Measurements from ENCODE around the gene FYN. TPM values are rescaled to one million over a fixed set of nuclear protein-coding genes. Genes with fewer than 3 reads are reported as not detected.
"Not testable (repeated sequence)": the region's sequence is repeated elsewhere in the genome, so short reads cannot be mapped to it uniquely, and the experiment has no call there.

Gene FYN
- total RNA-seq, 2 experiments from 2014 or later = 201 to 208 TPM

DNA sequence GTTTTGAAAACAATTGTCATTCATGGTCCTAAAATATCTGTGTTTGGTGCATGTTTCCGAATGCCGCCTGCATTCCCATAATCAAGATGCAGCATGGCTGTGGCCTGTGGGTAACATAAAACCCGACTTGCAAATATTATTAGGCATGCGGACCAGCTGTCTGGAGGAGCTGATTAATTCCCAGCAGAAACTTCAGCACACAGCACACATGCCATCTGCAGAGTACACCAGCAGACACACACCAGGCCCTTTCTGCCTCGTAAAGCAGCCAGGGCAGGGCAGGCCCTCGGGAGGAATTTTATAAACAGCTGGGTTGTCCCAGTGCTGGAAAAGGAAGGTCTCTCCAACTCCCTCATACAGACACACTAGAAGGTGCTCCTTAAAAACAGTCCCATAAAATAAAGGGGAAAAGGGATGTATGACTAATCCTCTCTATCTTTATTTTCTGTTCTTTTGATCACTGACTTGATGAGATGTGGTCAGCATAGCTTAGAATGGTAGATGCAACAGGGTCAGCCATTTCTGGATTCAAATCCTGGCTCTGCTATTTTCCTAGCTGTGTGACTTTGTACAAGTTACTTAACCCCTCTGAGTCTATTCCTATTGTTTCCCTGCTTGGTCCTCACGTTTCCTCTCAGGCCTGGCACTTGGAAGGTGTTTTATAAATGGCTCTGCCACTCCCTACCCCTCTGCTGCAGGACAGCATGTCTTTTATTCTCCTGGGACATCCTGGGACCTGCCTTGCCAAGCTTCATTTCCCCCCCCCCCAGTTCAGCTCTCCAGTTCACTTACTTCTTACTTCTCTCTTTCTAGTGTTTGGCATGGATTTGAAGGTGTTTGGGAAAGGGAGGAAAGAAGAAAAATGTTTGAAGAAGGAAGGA lies 181.7 kb downstream of the FYN start:
- ChIA-PET POLR2A (no interaction called here), CTCF (interaction anchor here (1.3 kb wide), 1 partner anchor 318 kb away, joined by 3 read pairs; no protein-coding TSS in a partner anchor)

DNA sequence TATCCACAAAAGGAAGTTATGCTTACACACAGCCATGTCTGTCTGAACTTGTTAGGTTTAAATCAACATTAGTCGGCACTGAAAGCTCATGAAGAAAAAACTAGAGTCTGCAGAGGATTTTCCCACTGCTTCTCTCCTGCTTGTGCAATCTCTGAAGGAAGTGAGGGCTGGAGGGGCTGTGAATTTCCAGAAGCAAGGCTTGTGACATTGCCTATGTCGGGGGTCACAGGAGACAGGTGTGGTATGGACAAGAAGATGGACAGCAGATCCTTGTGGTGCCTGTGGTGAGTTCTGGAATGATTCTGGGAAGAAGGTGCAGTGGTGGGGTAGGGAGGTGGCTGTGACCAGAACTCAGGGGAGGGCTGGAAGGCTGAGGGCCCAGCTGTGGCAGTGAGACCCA lies 183.3 kb downstream of the FYN start:
- ChIA-PET POLR2A (no interaction called here), CTCF (no interaction called here)
- Mint-ChIP-seq H3K36me3 (ENCODE audit: low read depth) (peaks cover 72% of the 10 kb centered on the region), H3K4me1 (peaks cover 7% of the 10 kb centered on the region), H3K4me3 (no peak overlapping the region), H3K9me3 (no peaks in the 10 kb centered on the region), H3K27ac (no peak overlapping the region), H3K27me3 (no peaks in the 10 kb centered on the region)
- DNase-seq = no peak

More for the DNA sequence above, 181.7 kb downstream of the FYN start:
- no peak for DNase-seq
- H3K4me3 Mint-ChIP-seq = no peak overlapping the region
- H3K9me3 Mint-ChIP-seq = no peaks in the 10 kb centered on the region
- H3K4me1 Mint-ChIP-seq = peaks cover 9% of the 10 kb centered on the region
- H3K27ac Mint-ChIP-seq = peak overlapping the region; percentile 60
- H3K27me3 Mint-ChIP-seq = no peaks in the 10 kb centered on the region
- H3K36me3 Mint-ChIP-seq (ENCODE audit: low read depth) = peaks cover 77% of the 10 kb centered on the region

DNA sequence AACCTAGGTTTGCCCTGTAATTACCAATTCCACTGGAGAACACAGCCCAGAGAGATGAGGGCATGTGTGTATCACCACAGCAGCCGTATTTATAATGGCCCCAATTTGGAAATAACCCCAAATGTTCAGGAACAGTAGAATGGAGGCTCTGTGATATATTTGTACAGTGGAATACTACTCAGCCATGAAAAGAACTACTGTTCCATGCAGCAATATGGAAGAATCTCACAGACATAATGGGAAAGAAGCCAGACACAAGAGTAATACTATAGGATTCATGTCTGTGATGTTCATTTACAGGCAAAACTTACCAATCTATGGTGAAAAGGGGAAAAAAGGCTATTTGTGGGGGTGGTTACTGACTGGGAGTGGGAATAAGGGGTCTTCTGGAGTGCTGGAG lies 183.8 kb downstream of the FYN start:
- ChIA-PET CTCF (no interaction called here), POLR2A (no interaction called here)
- H3K27me3 Mint-ChIP-seq = no peaks in the 10 kb centered on the region
- DNase-seq = no peak
- H3K9me3 Mint-ChIP-seq = no peaks in the 10 kb centered on the region
- no peak overlapping the region for H3K4me3 Mint-ChIP-seq
- H3K27ac Mint-ChIP-seq = no peak overlapping the region
- H3K36me3 Mint-ChIP-seq (ENCODE audit: low read depth) = peaks cover 73% of the 10 kb centered on the region
- H3K4me1 Mint-ChIP-seq = peaks cover 12% of the 10 kb centered on the region

DNA sequence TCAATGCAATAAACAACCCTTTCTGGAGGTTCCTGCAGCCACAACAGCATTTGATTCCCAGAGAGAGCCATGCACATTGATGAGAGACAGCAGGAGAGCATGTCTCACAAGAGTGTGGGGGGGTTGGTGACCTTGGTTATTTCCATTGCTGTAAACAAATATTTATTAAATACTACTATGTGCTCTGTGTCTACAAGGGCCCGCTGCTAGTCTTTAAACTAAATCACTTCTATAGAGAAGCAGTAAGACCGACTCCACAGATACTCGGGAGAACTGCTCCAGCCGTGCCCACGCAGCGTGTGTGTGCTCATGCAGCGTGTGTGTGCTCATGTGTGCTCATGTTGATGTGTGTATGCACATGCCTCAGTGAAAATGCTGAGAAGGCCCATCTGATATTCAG lies 184.9 kb downstream of the FYN start:
- H3K36me3 Mint-ChIP-seq (ENCODE audit: low read depth) = peaks cover 75% of the 10 kb centered on the region
- ChIA-PET CTCF (no interaction called here), POLR2A (no interaction called here)
- peaks cover 23% of the 10 kb centered on the region for H3K4me1 Mint-ChIP-seq
- H3K27me3 Mint-ChIP-seq = no peaks in the 10 kb centered on the region
- DNase-seq = no peak
- H3K27ac Mint-ChIP-seq = no peak overlapping the region
- no peaks in the 10 kb centered on the region for H3K9me3 Mint-ChIP-seq
- no peak overlapping the region for H3K4me3 Mint-ChIP-seq

DNA sequence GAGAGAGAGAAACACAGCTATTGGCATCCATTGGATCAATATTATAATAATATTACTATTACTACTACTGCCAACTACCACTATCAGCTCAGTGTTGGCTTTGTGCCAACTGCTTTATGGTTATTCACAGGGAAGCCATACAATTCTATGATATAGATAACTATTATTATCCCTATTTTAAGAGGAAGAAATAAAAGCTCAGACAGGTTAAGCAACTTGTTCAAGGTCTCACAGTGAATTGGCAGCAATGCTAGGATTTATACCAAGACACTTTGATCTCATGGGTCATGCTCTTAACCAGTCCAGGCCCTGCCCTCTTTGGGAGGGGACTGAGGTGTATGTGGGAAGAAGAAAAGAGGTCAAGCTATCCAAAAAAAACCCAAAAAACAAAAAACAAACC lies 185.6 kb downstream of the FYN start:
- ChIA-PET CTCF (no interaction called here), POLR2A (interaction anchor here (0.8 kb wide), 1 partner anchor 204 kb away, joined by 3 read pairs; no protein-coding TSS in a partner anchor)
- Mint-ChIP-seq H3K27me3 (no peaks in the 10 kb centered on the region), H3K4me3 (no peak overlapping the region), H3K36me3 (ENCODE audit: low read depth) (peaks cover 71% of the 10 kb centered on the region), H3K27ac (no peak overlapping the region), H3K9me3 (no peaks in the 10 kb centered on the region), H3K4me1 (peaks cover 24% of the 10 kb centered on the region)
- DNase-seq = no peak

DNA sequence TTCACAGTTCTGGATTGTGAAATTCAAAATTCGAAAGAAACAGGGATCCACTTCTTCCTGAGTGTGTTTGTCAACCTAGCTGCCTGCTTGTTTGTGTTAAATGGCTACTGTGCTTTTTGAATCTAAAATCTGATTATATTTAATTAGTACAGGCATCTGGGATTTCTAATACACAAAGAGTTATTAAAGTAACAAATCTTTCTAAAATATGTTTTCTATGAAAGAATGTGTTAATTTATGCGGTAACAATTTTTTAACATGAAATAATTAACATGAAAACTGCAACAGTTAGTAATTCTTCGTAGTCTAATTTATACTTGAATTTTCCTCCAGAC lies 186.4 kb downstream of the FYN start:
- ChIA-PET POLR2A (no interaction called here), CTCF (no interaction called here)
- Mint-ChIP-seq H3K4me3 (no peak overlapping the region), H3K4me1 (peaks cover 23% of the 10 kb centered on the region), H3K27ac (no peak overlapping the region), H3K9me3 (no peaks in the 10 kb centered on the region), H3K36me3 (ENCODE audit: low read depth) (peaks cover 72% of the 10 kb centered on the region), H3K27me3 (no peaks in the 10 kb centered on the region)
- DNase-seq = no peak

DNA sequence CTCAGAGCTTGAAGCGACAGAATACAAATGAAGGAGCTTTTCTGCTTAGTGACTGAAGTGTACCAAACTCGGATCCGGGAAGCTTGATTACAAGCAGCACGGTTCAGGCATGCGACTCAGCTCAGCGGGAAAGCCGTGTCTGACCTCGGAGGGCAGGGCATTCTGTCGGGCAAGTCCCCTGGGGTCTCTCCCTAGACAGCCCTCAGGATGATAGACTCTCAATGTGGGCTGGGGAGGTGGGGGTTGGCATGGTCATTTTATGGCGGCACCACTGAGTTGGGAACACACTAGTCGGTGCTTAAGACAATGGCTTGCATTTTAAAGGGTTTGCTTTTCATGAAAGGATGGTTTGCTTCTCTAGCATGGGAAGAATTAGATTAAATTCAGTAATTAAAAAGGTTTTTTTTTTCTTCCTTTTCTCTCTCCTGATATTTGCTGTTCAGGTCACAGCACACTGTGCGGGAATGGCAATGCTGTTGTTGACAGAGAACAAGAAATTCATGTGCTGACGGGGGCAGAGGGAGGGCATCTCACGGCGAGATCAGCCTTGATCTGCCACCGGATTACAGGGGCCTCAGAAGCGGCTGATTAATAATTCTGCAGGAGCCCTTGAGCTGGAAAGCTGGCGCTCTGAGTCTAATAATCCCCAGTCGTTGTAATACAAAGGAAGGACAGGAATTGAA lies 186.9 kb downstream of the FYN start:
- H3K36me3 Mint-ChIP-seq (ENCODE audit: low read depth) = peaks cover 75% of the 10 kb centered on the region
- ChIA-PET POLR2A (no interaction called here), CTCF (no interaction called here)
- peaks cover 23% of the 10 kb centered on the region for H3K4me1 Mint-ChIP-seq
- DNase-seq = no peak
- no peaks in the 10 kb centered on the region for H3K9me3 Mint-ChIP-seq
- H3K4me3 Mint-ChIP-seq = no peak overlapping the region
- H3K27ac Mint-ChIP-seq = no peak overlapping the region
- H3K27me3 Mint-ChIP-seq = no peaks in the 10 kb centered on the region

DNA sequence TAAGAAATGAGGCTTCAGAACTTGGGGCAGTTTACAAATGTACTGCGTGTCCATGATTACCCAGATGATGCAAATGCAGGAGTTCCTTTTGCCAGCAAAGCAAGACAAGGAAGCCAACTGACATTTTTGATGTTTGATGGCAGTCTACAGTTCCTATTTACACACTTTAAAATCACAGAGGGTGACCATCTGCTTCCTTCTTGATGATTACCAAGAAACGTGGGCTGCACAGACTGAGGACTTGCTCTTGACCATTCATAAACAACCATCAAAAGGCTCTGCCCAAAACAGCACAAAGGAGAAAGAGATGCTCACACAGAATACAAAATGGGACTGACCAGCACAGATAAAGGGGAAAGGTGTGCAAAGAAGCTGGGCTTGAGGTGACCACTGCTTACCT lies 187.7 kb downstream of the FYN start:
- POLR2A ChIA-PET = no interaction called here
- Mint-ChIP-seq H3K4me3 (no peak overlapping the region), H3K27ac (no peak overlapping the region), H3K4me1 (peaks cover 23% of the 10 kb centered on the region), H3K9me3 (no peaks in the 10 kb centered on the region), H3K36me3 (ENCODE audit: low read depth) (peaks cover 70% of the 10 kb centered on the region), H3K27me3 (no peaks in the 10 kb centered on the region)
- CTCF ChIA-PET = interaction anchor here (0.5 kb wide), 1 partner anchor 1543 kb away, joined by 4 read pairs; no protein-coding TSS in a partner anchor
- DNase-seq = no peak

DNA sequence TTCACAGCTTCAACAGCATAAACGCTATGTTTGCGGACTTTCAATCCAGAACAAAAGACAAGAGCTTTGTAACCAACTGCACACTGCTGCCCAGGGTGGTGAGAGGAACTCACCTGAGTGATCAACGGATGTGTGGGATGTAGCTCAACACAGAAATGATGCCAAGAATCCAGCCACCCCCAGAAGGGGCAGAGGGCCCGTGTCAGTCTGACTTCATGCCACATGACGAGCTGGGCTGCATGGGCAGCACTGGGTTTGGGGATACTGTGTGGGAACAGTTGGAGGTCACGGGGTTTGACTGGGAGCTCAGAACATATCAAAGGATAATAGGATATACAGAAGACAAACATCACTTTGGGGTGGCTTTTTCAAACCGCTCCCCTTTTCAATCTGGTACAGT lies 188.2 kb downstream of the FYN start:
- Mint-ChIP-seq H3K4me1 (peaks cover 23% of the 10 kb centered on the region), H3K9me3 (no peaks in the 10 kb centered on the region), H3K4me3 (no peak overlapping the region), H3K27ac (no peak overlapping the region), H3K27me3 (no peaks in the 10 kb centered on the region), H3K36me3 (ENCODE audit: low read depth) (peaks cover 71% of the 10 kb centered on the region)
- ChIA-PET CTCF (interaction anchor here (0.5 kb wide), 1 partner anchor 1542 kb away, joined by 4 read pairs; no protein-coding TSS in a partner anchor), POLR2A (no interaction called here)
- DNase-seq = no peak

DNA sequence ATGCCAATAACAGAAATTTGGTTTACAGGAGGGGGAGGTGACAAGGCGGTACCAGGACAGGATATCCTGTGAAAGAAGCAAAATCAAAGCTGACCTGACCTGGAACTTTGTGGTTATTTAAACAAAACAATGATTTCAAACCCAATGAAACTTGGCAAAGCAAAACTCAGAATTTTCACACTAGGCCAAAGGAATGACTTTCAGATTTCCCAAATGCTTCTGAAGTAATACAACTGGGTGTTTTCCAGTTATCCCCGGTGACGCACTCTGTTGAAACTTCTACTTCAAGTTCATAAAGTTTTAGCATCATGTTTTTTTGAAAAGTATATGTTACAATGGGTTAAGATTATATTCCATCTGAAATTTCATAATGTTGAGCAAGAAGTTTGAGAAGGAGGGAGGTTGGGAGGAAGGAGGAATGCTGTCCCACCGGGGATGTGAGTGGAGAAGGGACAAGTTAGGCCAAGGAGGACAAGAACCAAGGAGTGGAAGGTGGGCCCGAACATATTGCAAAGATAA lies 189.4 kb downstream of the FYN start:
- peaks cover 67% of the 10 kb centered on the region for H3K36me3 Mint-ChIP-seq (ENCODE audit: low read depth)
- peaks cover 23% of the 10 kb centered on the region for H3K4me1 Mint-ChIP-seq
- no peaks in the 10 kb centered on the region for H3K9me3 Mint-ChIP-seq
- POLR2A ChIA-PET = no interaction called here
- no peaks in the 10 kb centered on the region for H3K27me3 Mint-ChIP-seq
- DNase-seq = no peak
- CTCF ChIA-PET = no interaction called here
- H3K27ac Mint-ChIP-seq = peak overlapping the region; percentile 29
- H3K4me3 Mint-ChIP-seq = no peak overlapping the region

DNA sequence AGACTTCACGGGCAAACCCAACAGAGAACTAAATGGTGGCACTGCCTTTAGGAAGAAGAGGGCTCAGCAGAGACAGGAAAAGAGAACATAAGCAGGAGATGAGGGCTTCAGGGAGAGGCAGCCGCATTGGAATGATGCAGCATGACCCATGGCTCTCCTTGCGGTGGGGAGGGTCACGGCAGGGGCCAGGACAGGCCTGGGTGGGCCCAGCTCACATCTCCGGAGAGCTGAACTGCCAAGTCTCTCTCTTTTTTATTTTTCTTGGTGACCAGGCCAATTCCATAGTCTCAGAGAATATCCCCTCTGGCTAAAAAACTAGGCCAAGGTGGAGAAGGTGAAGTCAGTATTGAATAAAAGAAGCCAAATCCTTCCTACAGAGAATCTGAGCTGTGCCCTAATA lies 190.1 kb downstream of the FYN start:
- DNase-seq = no peak
- POLR2A ChIA-PET = no interaction called here
- Mint-ChIP-seq H3K4me1 (peaks cover 23% of the 10 kb centered on the region), H3K36me3 (ENCODE audit: low read depth) (peaks cover 65% of the 10 kb centered on the region), H3K27ac (no peak overlapping the region), H3K4me3 (no peak overlapping the region), H3K9me3 (no peaks in the 10 kb centered on the region), H3K27me3 (no peaks in the 10 kb centered on the region)
- CTCF ChIA-PET = interaction anchor here (1.3 kb wide), 1 partner anchor 424 kb away, joined by 3 read pairs; a partner anchor contains a TSS

DNA sequence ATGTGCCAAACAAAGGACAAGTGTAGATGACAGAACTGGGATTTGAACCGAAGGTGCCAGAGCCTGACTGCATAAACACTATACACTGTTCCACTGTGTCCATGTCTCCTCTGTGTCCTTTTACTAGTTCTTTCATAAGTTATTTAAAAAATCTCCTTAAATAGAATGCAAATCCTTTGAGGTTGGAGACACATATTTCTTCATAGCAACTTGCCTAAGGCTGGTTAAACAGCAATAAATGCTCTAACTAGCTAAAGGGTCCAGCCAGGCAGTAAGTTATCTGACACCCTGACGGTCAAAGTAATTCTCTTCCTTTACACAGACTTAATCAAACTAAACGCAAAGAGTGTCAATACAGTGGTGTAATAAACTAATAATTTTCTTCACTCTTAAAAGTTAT lies 191.4 kb downstream of the FYN start:
- Mint-ChIP-seq H3K27ac (no peak overlapping the region), H3K36me3 (ENCODE audit: low read depth) (peaks cover 55% of the 10 kb centered on the region), H3K4me3 (no peak overlapping the region), H3K27me3 (no peaks in the 10 kb centered on the region), H3K4me1 (peaks cover 23% of the 10 kb centered on the region), H3K9me3 (no peaks in the 10 kb centered on the region)
- CTCF ChIA-PET = interaction anchor here (1.3 kb wide), 1 partner anchor 423 kb away, joined by 3 read pairs; a partner anchor contains a TSS
- no peak for DNase-seq
- POLR2A ChIA-PET = no interaction called here

DNA sequence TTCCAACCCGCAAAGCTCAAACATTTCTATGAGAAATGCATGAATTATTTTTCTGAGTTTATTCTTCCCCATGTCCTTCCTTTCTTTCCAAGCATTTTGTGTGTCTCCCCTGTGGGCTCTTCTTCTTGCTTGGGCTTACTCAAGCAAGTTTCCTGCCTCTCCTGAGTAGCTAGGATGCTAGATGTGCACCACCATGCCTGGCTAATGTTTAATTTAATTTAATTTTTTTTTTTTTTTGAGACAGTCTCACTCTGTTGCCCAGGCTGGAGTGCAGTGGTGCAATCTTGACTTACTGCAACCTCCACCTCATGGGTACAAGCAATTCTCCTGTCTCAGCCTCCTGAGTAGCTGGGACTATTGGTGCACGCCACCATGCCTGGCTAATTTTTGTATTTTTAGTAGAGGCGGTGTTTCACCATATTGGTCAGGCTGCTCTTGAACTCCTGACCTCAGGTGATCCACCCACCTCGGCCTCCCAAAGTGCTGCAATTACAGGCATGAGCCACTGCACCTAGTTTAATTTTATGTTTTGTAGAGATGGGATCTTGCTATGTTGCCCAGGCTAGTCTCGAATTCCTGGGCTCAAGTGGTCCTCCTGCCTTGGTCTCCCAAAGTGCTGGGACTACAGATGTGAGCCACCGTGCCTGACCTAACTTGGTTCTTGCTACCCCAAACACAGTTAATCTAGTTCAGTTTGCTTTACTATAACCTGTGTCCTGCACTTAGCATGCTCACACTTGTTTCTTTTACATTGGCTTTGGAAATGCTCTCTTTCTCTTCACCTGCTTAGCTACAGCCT lies 192.2 kb downstream of the FYN start:
- H3K27ac Mint-ChIP-seq, CTCF ChIA-PET, H3K4me3 Mint-ChIP-seq, DNase-seq, POLR2A ChIA-PET, H3K27me3 Mint-ChIP-seq, H3K9me3 Mint-ChIP-seq: not testable (repeated sequence)
- Mint-ChIP-seq H3K36me3 (ENCODE audit: low read depth) (peaks cover 58% of the 10 kb centered on the region), H3K4me1 (peaks cover 27% of the 10 kb centered on the region)

All from activated CD4-positive, alpha-beta memory T cell treated with anti-CD3 and anti-CD28 coated beads, Interleukin-2, amount 10 ng/mL, durations not matched to agents 7 days and 5 days (primary cell).